Endometrium (tissue), 2 donors: ENCODE data around the gene DISP2.

ENCODE experiments used
- FAIRE-seq: peaks from 2 replicates; lab custom pipeline; 2012; peaks lifted over from hg19 to GRCh38; lab: Jason Lieb, UNC
- donor health status: control.
- donor health status: control.

DISP2 gene

GRCh38 chr15:40392986-40393948 lies 35.2 kb downstream of the DISP2 start:
- no peak for FAIRE-seq

- FAIRE-seq = no peak
Measured at GRCh38 chr15:40397688-40398412, 39.8 kb downstream of the DISP2 start.

GRCh38 chr15:40398413-40398873 lies 40.4 kb downstream of the DISP2 start:
- FAIRE-seq = no peak

GRCh38 chr15:40399370-40399769 lies 41.4 kb downstream of the DISP2 start:
- no peak for FAIRE-seq

GRCh38 chr15:40405501-40406381 lies 47.7 kb downstream of the DISP2 start, which contains the start of gene IVD:
IVD (plus strand) TSS chr15:40405795; CDS start chr15:40405828, 33 bp downstream.
- peak; percentile 96 for FAIRE-seq

- FAIRE-seq = no peak
Measured at GRCh38 chr15:40407330-40407990, 49.4 kb downstream of the DISP2 start.

- FAIRE-seq = no peak
Measured at GRCh38 chr15:40409366-40409765, 51.3 kb downstream of the DISP2 start.

- no peak for FAIRE-seq
Measured at GRCh38 chr15:40410476-40410875, 52.5 kb downstream of the DISP2 start.

GRCh38 chr15:40412095-40412759 lies 54.2 kb downstream of the DISP2 start:
- no peak for FAIRE-seq

- FAIRE-seq = no peak
Measured at GRCh38 chr15:40413036-40413435, 55.0 kb downstream of the DISP2 start.

GRCh38 chr15:40414816-40415215 lies 56.8 kb downstream of the DISP2 start:
- no peak for FAIRE-seq

GRCh38 chr15:40415226-40415625 lies 57.2 kb downstream of the DISP2 start:
- FAIRE-seq = no peak

GRCh38 chr15:40416056-40416455 lies 58.0 kb downstream of the DISP2 start:
- no peak for FAIRE-seq

- no peak for FAIRE-seq
Measured at GRCh38 chr15:40418126-40418525, 60.1 kb downstream of the DISP2 start.

GRCh38 chr15:40420071-40420713 lies 62.2 kb downstream of the DISP2 start:
- FAIRE-seq = no peak

GRCh38 chr15:40420793-40421192 lies 62.8 kb downstream of the DISP2 start:
- FAIRE-seq = no peak

GRCh38 chr15:40421246-40422157 lies 63.5 kb downstream of the DISP2 start:
- no peak for FAIRE-seq

- no peak for FAIRE-seq
Measured at GRCh38 chr15:40424483-40425115, 66.6 kb downstream of the DISP2 start.

- no peak for FAIRE-seq
Measured at GRCh38 chr15:40425681-40426080, 67.7 kb downstream of the DISP2 start.
